ENCODE data around the gene GLMN.
"Not testable (repeated sequence)": the region's sequence is repeated elsewhere in the genome, so short reads cannot be mapped to it uniquely, and the experiment has no call there.

Gene GLMN

GRCh38 chr1:92291372-92291999, 7.3 kb downstream of the GLMN start:
- DNase-seq, result no peak

GRCh38 chr1:92281411-92281810, 17.4 kb downstream of the GLMN start:
- DNase-seq, result not testable (repeated sequence)

- not testable (repeated sequence) for DNase-seq
These were observed 19.0 kb downstream of the GLMN start for GRCh38 chr1:92279781-92280180.

GRCh38 chr1:92277105-92277723, 21.6 kb downstream of the GLMN start:
- no peak for DNase-seq

- DNase-seq, result no peak
These were observed 22.7 kb downstream of the GLMN start for GRCh38 chr1:92276082-92276481.

- no peak for DNase-seq
These were observed 23.8 kb downstream of the GLMN start for GRCh38 chr1:92274939-92275338.

- DNase-seq, result no peak
These were observed 25.7 kb downstream of the GLMN start for GRCh38 chr1:92273039-92273438.

GRCh38 chr1:92262516-92262915, 36.3 kb downstream of the GLMN start:
- no peak for DNase-seq

GRCh38 chr1:92259350-92259749, 39.4 kb downstream of the GLMN start:
- DNase-seq, result no peak

- DNase-seq, result not testable (repeated sequence)
These were observed 44.1 kb downstream of the GLMN start for GRCh38 chr1:92254714-92255113.

GRCh38 chr1:92244376-92244775, 54.4 kb downstream of the GLMN start:
- no peak for DNase-seq

GRCh38 chr1:92240034-92240433, 58.8 kb downstream of the GLMN start:
- DNase-seq, result no peak

GRCh38 chr1:92230736-92231135, 68.1 kb downstream of the GLMN start:
- DNase-seq, result no peak

- DNase-seq, result no peak
These were observed 70.4 kb downstream of the GLMN start for GRCh38 chr1:92228401-92228800.

GRCh38 chr1:92219028-92219427, 79.8 kb downstream of the GLMN start:
- no peak for DNase-seq

GRCh38 chr1:92218559-92218958, 80.2 kb downstream of the GLMN start:
- DNase-seq, result no peak

- DNase-seq, result no peak
These were observed 81.1 kb downstream of the GLMN start, which contains the start of gene C1orf146 for GRCh38 chr1:92217721-92218120. TSS of gene C1orf146 (plus strand) at chr1:92217915. CDS start at chr1:92231421, 13,506 bp downstream.

GRCh38 chr1:92211166-92211565, 87.6 kb downstream of the GLMN start:
- no peak for DNase-seq

- no peak for DNase-seq
These were observed 88.1 kb downstream of the GLMN start for GRCh38 chr1:92210701-92211100.

- DNase-seq, result no peak
These were observed 95.7 kb downstream of the GLMN start for GRCh38 chr1:92203105-92203504.

GRCh38 chr1:92201973-92202372, 96.8 kb downstream of the GLMN start:
- no peak for DNase-seq
